Neural progenitor cell (in vitro differentiated cells): ENCODE results near the gene B3GNT5.

Experiments used
- EZH2 ChIP-seq: fragments of 200-600 bp; sonication (generic); IDR thresholded peaks from 2 replicates; pipeline ENCODE4 v1.6.1; 2017; ENCODE audit warnings: antibody characterized with exemption, mild to moderate bottlenecking, moderate library complexity
- EZH2phosphoT487 ChIP-seq: fragments of 200-600 bp; sonication (generic); IDR thresholded peaks from 2 replicates; pipeline ENCODE4 v1.6.1; 2017; ENCODE audit warnings: antibody characterized with exemption
- TF ChIP-seq, protein P1 (sequence below): fragments of 200-600 bp; sonication (generic); IDR thresholded peaks from 2 replicates; pipeline ENCODE4 v1.5.1; 2017; ENCODE audit warnings: antibody characterized with exemption, mild to moderate bottlenecking

DNA sequence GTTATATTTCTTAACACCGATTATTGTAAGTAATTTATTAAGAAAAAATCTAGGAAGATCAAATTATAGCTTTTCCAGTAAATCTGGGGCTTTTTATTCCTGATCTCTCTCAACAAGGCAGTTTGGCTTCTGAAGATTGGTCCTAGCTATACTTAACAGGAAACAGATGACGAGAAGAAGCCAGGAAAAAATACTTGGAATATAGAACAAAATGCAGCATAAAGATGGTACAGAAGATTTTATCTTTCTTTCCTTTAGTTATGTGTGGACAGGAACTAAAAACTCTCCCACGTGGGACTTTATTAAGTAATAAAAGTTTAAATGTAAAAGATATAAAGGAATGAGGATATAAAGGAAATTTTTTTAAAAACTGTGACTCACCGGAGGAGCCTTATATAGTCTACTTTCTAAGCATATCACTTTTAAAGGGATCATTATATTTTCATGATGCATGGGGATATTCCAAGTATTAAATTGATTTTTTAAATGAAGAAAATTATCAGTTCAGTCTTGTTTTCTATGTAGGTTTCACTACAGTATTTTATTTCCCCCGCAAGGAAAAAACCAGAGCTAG, 8.2 kb downstream of the B3GNT5 start:
- TF ChIP-seq, protein P1, sequence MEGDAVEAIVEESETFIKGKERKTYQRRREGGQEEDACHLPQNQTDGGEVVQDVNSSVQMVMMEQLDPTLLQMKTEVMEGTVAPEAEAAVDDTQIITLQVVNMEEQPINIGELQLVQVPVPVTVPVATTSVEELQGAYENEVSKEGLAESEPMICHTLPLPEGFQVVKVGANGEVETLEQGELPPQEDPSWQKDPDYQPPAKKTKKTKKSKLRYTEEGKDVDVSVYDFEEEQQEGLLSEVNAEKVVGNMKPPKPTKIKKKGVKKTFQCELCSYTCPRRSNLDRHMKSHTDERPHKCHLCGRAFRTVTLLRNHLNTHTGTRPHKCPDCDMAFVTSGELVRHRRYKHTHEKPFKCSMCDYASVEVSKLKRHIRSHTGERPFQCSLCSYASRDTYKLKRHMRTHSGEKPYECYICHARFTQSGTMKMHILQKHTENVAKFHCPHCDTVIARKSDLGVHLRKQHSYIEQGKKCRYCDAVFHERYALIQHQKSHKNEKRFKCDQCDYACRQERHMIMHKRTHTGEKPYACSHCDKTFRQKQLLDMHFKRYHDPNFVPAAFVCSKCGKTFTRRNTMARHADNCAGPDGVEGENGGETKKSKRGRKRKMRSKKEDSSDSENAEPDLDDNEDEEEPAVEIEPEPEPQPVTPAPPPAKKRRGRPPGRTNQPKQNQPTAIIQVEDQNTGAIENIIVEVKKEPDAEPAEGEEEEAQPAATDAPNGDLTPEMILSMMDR = no peak
- TF ChIP-seq EZH2 (no peak), EZH2phosphoT487 (no peak)
